ENCODE measurements around the gene POU3F1. TPM values are rescaled to one million over a fixed set of nuclear protein-coding genes. Genes with fewer than 3 reads are reported as not detected.
A peak's percentile ranks its signal among the peaks of the same experiment; 100 is the strongest.

The POU3F1 gene
- total RNA-seq, 1 experiment from 2014 or later = 5.8 TPM

- Mint-ChIP-seq H3K4me3 (no peak overlapping the region; a peak in 1 of 5 replicates), H3K9me3 (no peaks in the 10 kb centered on the region), H3K27me3 (ENCODE audit: low read depth) (peaks cover 12% of the 10 kb centered on the region), H3K27ac (no peak overlapping the region; a peak in 1 of 7 replicates), H3K36me3 (ENCODE audit: insufficient read depth in 1 of 3, low read depth in 3 of 3) (no peaks in the 10 kb centered on the region), H3K4me1 (peaks cover 38 to 45% of the 10 kb centered on the region in 2 experiments)
- Histone ChIP-seq H2BK15ac (ENCODE audit: low read depth, low read length) (no peak overlapping the region), H3K9ac (ENCODE audit: extremely low read depth, insufficient read length, low read length) (no peak overlapping the region), H3K27ac (ENCODE audit: insufficient read length, low read depth, low read length) (no peak overlapping the region), H3K18ac (ENCODE audit: insufficient read length, low read depth, low read length) (no peak overlapping the region), H3K23me2 (ENCODE audit: insufficient read length, low read depth, low read length, poor library complexity, severe bottlenecking) (no peaks in the 10 kb centered on the region), H4K91ac (ENCODE audit: insufficient read length, low read depth, low read length) (no peak overlapping the region), H3K4me2 (ENCODE audit: insufficient read depth, insufficient read length, low read length) (peak overlapping the region; percentile 5), H3K79me2 (ENCODE audit: insufficient read depth, low read length) (no peaks in the 10 kb centered on the region; the same call in 1 of the 2 replicates), H2BK12ac (ENCODE audit: insufficient read length, low read depth, low read length) (no peak overlapping the region), H3K79me1 (ENCODE audit: insufficient read depth, low read depth, low read length, poor library complexity, severe bottlenecking) (no peaks in the 10 kb centered on the region), H3K9me3 (ENCODE audit: control insufficient read depth, low read depth, low read length) (no peaks in the 10 kb centered on the region), H4K20me1 (ENCODE audit: control insufficient read depth, insufficient read depth, insufficient read length) (no peaks in the 10 kb centered on the region), H2BK120ac (ENCODE audit: low read depth, low read length, poor library complexity, severe bottlenecking) (no peak overlapping the region), H2AK5ac (ENCODE audit: insufficient read length, low read length) (no peak overlapping the region), H4K5ac (ENCODE audit: insufficient read length, low read depth, low read length) (no peak overlapping the region), H4K8ac (replicated peaks; ENCODE audit: insufficient read length, low read depth, low read length) (no peak overlapping the region), H3K23ac (ENCODE audit: insufficient read length, low read depth, low read length) (no peak overlapping the region), H2BK20ac (ENCODE audit: low read depth, low read length, poor library complexity, severe bottlenecking) (no peak overlapping the region), H3K27me3 (ENCODE audit: insufficient read depth, low read length) (no peaks in the 10 kb centered on the region; the same call in 1 of the 2 replicates), H2AFZ (ENCODE audit: low read length) (no peak overlapping the region), H3T11ph (ENCODE audit: low read length) (no peak overlapping the region), H2BK5ac (ENCODE audit: insufficient read length, low read length) (no peak overlapping the region), H3K56ac (ENCODE audit: insufficient read length, low read depth, low read length) (no peak overlapping the region), H3K4me1 (ENCODE audit: insufficient read depth, low read length) (peaks cover 7% of the 10 kb centered on the region; the same call in 1 of the 2 replicates), H3K4ac (ENCODE audit: low read depth, low read length) (no peak overlapping the region), H3K14ac (ENCODE audit: insufficient read depth, low read length) (no peak overlapping the region)
- no peak for TF ChIP-seq CTCF (conservative IDR thresholded peaks at IDR 0.05)
- no CpG with 5 or more reads among the region's 7 CpGs for WGBS (ENCODE audit: extremely low coverage, insufficient read length, low lambda C conversion rate)
- no peak for DNase-seq
Observed at GRCh38 chr1:38053416-38054091, 7.0 kb upstream of the POU3F1 start.

Measured in H9 (cell line).